Testis (tissue), 3 donors: Measurements from ENCODE around the gene RAB22A. TPM values are rescaled to one million over a fixed set of nuclear protein-coding genes. Genes with fewer than 3 reads are reported as not detected.
"Not testable (repeated sequence)": the region's sequence is repeated elsewhere in the genome, so short reads cannot be mapped to it uniquely, and the experiment has no call there.

Experiments
- DNase-seq: peaks from one replicate; pipeline ENCODE4 v3.0.0-alpha.2; 2019
- H3K27ac ChIP-seq, 2 donors: fragments of 200-600 bp; sonication (generic); one replicate each; pipeline ENCODE4 v1.5.1; 2019
- H3K27me3 ChIP-seq: fragments of 200-600 bp; sonication (generic); one replicate; pipeline ENCODE4 v1.5.1; 2019
- H3K36me3 ChIP-seq: fragments of 200-600 bp; sonication (generic); one replicate; pipeline ENCODE4 v1.5.1; 2017; ENCODE audit warnings: low read depth; ENCODE audit errors: missing control alignments
- H3K4me1 ChIP-seq: fragments of 200-600 bp; sonication (generic); one replicate; pipeline ENCODE4 v1.5.1; 2019
- H3K4me3 ChIP-seq, 2 donors: fragments of 200-600 bp; sonication (generic); one replicate each; pipeline ENCODE4 v1.5.1; 2017 to 2019
- H3K9me3 ChIP-seq: fragments of 200-600 bp; sonication (generic); one replicate; pipeline ENCODE4 v1.5.1; 2017
- POLR2A ChIP-seq: fragments of 450-650 bp; IDR thresholded peaks from one replicate; pipeline ENCODE4 v1.6.1; 2017; ENCODE audit warnings: antibody characterized with exemption, mild to moderate bottlenecking, moderate library complexity
- WGBS, 2 donors: methylation state at CpG; one replicate each; pipeline ENCODE4 v1.1.5; 2018; 5-methylcytosine and 5-hydroxymethylcytosine counted together
- intact Hi-C: fragments of 100-400 bp; cut with DNase I; formaldehyde crosslinking; loops from one replicate; pipeline ENCODE4 v1.15.1; 2023; ENCODE audit warnings: low total_unique reads
- polyA plus RNA-seq: library from polyadenylated mRNA; stranded (reverse); fragments of 350-450 nt; fragmentation: Illumina TruSeq; extraction: RNeasy Lipid Tissue Mini Kit (QIAGEN cat#74804); gene quantifications from one replicate; pipeline ENCODE4 v1.2.3, GENCODE V29; 2014; ENCODE audit warnings: low read depth, low replicate concordance; ENCODE audit not compliant: insufficient read depth
- total RNA-seq, 2 donors: library from RNA; depleted of rRNA; stranded (reverse); fragments of >200 nt; gene quantifications; one replicate each; pipeline ENCODE4 v1.2.3, GENCODE V29; 2016
- TF ChIP-seq, protein P1 (sequence below), 3 experiments: fragments of 450-650 bp in 2 of 3; fragments of 200-600 bp in 1 of 3; sonication (generic) in 1 of 3; IDR thresholded peaks; one replicate each; pipeline ENCODE4 v1.5.1; 2016 to 2019; ENCODE audit warnings: antibody characterized with exemption in 3 of 3, mild to moderate bottlenecking in 2 of 3, moderate library complexity in 1 of 3

The RAB22A gene
- total and polyA plus RNA-seq, 3 donors from 2014 or later = 11.2 to 20.8 (median 19.2) TPM

DNA sequence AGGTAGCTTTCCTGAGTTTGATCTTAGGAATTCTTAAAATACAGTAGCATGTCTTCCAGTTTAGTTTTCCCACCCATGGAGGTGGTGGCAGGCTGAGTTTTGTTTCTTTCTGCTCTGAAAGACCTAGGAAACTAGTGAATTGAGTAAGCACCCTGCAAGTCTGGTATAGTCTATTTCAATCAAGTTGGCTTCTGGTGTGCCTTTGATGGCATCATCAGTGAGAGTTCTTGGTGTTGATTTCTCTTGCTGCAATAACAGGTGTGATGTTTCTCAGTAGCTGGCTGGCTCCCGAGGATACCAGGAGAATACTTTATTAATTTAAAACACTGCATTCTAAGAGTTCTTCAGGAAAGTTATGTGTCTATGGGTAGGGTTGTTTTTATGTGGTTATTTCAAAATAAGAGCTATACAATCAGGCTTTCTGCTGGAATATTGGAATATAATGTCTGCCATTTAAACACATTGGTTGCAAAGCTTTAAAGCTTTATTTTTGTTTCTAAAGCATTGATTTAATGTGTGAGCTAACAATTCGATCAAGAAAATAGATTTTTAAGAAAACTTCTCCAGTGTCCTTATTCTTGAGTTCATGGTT, 98.5 kb downstream of the RAB22A start:
- intact Hi-C loops = no loop called here
- no peaks in the 10 kb centered on the region for H3K9me3 ChIP-seq
- H3K36me3 ChIP-seq = no peaks in the 10 kb centered on the region
- no peak for DNase-seq
- H3K27ac ChIP-seq = no peak overlapping the region
- H3K4me1 ChIP-seq = no peaks in the 10 kb centered on the region
- TF ChIP-seq, protein P1, sequence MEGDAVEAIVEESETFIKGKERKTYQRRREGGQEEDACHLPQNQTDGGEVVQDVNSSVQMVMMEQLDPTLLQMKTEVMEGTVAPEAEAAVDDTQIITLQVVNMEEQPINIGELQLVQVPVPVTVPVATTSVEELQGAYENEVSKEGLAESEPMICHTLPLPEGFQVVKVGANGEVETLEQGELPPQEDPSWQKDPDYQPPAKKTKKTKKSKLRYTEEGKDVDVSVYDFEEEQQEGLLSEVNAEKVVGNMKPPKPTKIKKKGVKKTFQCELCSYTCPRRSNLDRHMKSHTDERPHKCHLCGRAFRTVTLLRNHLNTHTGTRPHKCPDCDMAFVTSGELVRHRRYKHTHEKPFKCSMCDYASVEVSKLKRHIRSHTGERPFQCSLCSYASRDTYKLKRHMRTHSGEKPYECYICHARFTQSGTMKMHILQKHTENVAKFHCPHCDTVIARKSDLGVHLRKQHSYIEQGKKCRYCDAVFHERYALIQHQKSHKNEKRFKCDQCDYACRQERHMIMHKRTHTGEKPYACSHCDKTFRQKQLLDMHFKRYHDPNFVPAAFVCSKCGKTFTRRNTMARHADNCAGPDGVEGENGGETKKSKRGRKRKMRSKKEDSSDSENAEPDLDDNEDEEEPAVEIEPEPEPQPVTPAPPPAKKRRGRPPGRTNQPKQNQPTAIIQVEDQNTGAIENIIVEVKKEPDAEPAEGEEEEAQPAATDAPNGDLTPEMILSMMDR (IDR thresholded peaks at IDR 0.05) = no peak
- no peak for TF ChIP-seq POLR2A
- WGBS, 2 donors = 63 to 64% methylated on average over 2 of the region's 2 CpGs
- no peak overlapping the region for H3K4me3 ChIP-seq
- H3K27me3 ChIP-seq = no peaks in the 10 kb centered on the region

DNA sequence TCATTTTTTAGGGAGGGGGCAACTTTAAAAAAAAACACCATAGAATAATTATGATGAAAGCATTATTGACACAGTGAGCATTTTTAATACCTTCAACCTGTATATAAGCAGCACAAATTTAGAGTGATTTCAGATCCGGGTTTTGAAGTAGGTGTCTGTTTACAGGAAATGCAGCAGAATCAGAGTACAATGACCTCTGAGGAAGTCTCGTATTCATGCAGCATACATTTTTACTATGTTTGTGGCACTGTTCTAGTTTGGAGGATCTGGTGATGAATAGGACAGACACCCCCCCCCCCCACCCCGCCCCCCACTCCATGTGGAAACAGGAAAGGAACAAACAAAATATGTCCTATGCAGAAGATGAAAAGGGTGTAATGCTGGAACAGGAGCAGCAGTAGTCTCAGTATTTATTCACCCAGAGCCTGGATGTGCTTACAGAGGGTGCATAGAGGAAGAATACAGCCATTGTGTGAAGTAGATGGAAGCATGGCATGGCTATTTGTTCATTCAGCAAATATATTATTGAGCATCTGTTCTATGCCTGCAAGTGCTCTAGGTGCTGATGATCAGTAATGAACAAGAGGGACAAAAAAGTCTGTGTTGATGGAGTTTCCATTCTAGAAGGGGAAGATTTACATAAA, 99.2 kb downstream of the RAB22A start:
- Histone ChIP-seq H3K27ac (no peak overlapping the region), H3K27me3 (no peaks in the 10 kb centered on the region), H3K9me3 (no peaks in the 10 kb centered on the region), H3K4me3 (no peak overlapping the region), H3K36me3 (no peaks in the 10 kb centered on the region), H3K4me1 (no peaks in the 10 kb centered on the region)
- TF ChIP-seq POLR2A = no peak
- TF ChIP-seq, protein P1 (IDR thresholded peaks at IDR 0.05) = no peak
- intact Hi-C loops = no loop called here
- DNase-seq = no peak
- 58 to 65% methylated on average over 3 of the region's 3 CpGs for WGBS, 2 donors

DNA sequence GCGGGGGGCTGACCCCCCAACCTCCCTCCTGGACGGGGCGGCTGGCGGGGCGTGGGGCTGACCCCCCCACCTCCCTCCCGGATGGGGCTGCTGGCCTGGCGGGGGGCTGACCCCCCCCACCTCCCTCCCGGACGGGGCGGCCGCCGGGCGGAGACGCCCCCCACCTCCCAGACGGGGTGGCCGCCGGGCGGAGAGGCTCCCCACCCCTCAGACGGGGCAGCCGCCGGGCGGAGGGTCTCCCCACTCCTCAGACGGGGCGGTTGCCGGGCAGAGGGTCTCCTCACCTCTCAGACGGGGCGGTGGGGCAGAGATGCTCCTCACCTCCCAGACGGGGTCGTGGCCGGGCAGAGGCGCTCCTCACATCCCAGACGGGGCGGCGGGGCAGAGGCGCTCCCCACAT, 104.7 kb downstream of the RAB22A start:
- H3K4me1 ChIP-seq, H3K9me3 ChIP-seq, H3K36me3 ChIP-seq, H3K27me3 ChIP-seq, DNase-seq, H3K27ac ChIP-seq, intact Hi-C loops, H3K4me3 ChIP-seq: not testable (repeated sequence)
- WGBS, 2 donors = 100% methylated on average over 2 of the region's 35 CpGs; no CpG with 5 or more reads in 1 of the 2 donors

DNA sequence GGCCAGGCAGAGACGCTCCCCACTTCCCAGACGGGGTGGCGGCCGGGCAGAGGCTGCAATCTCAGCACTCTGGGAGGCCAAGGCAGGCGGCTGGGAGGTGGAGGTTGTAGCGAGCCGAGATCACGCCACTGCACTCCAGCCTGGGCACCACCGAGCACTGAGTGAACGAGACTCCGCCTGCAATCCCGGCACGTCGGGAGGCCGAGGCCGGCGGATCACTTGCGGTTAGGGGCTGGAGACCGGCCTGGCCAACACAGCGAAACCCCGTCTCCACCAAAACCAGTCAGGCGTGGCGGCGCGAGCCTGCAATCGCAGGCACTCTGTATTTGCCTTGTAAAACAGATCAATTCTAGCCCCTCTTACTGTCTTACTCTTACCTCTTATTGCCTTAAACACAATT, 105.3 kb downstream of the RAB22A start:
- H3K27ac ChIP-seq, DNase-seq, H3K4me3 ChIP-seq, H3K27me3 ChIP-seq, intact Hi-C loops, H3K36me3 ChIP-seq, H3K9me3 ChIP-seq, H3K4me1 ChIP-seq: not testable (repeated sequence)
- WGBS, 2 donors = 90 to 97% methylated on average over 12 to 21 of the region's 26 CpGs

DNA sequence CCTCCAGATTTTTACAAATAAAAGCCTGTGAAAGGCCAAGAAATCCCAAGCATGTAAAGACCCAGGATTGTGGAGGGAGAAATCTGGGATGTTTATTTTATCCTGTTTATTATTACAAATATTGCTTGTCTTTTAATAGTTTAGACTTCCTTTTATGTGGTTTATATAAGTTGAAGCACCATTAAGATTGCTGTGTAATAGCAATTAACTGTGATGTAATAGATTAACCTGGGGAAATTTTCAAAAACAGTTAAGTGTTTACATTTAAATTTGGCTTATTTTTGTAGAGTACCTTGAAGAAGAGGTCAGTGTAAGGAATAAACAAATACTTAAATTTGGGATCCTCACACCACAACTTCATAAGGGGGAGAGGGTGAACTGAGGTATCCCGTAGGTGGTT, 106.5 kb downstream of the RAB22A start:
- Histone ChIP-seq H3K27ac (no peak overlapping the region), H3K36me3 (no peaks in the 10 kb centered on the region), H3K4me1 (no peaks in the 10 kb centered on the region), H3K4me3 (no peak overlapping the region), H3K27me3 (no peaks in the 10 kb centered on the region), H3K9me3 (no peaks in the 10 kb centered on the region)
- 90 to 96% methylated on average over 1 of the region's 1 CpG for WGBS, 2 donors
- no peak for DNase-seq
- intact Hi-C loops = no loop called here
- no peak for TF ChIP-seq POLR2A
- TF ChIP-seq, protein P1 (IDR thresholded peaks at IDR 0.05) = no peak

DNA sequence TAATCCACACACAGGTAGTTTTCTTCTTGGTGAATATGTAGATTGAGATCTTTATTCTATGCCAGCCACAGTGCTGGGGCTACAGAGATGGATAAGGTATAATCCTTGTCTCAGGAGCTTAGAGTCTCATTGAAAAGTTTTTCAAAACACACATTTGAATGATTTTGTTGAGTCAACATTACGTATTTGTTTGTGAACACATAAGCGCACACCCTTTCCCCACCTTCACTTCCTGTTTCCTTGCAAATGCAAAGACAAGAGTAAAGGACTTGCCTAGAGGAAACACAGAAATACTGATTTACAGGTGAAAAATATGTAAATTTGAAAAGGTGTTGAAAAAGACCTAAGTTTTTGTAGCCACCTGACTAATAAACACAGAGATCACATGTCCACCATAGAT, 107.3 kb downstream of the RAB22A start:
- H3K4me1 ChIP-seq = no peaks in the 10 kb centered on the region
- no peak for DNase-seq
- no peak overlapping the region for H3K27ac ChIP-seq
- 94 to 96% methylated on average over 2 of the region's 2 CpGs for WGBS, 2 donors
- intact Hi-C loops = no loop called here
- no peaks in the 10 kb centered on the region for H3K36me3 ChIP-seq
- H3K9me3 ChIP-seq = no peaks in the 10 kb centered on the region
- TF ChIP-seq, protein P1 (IDR thresholded peaks at IDR 0.05) = no peak
- no peaks in the 10 kb centered on the region for H3K27me3 ChIP-seq
- H3K4me3 ChIP-seq = no peak overlapping the region
